Measurements from ENCODE around the gene NSRP1. TPM values are rescaled to one million over a fixed set of nuclear protein-coding genes. Genes with fewer than 3 reads are reported as not detected.

NSRP1 gene
- total and polyA plus RNA-seq, 10 of the 15 experiments (the other 5 are each of a cell fraction or from before 2014, with no cell fraction given), result 12.5 to 69.7 (median 37.8) TPM

GRCh38 chr17:30158896-30159625 is 42.4 kb downstream of the NSRP1 start:
- peaks cover 32% of the 10 kb centered on the region for H3K79me2 ChIP-seq (ENCODE audit: control insufficient read depth, insufficient read depth, low read length)
- no peak overlapping the region for H3K27ac ChIP-seq (ENCODE audit: control insufficient read depth, insufficient read depth)
- SMC1A ChIA-PET (ENCODE audit: uncharacterized antibody, unreplicated experiment), result interaction anchor here (1.5 kb wide), 1 partner anchor 13 kb away, joined by 7 read pairs; no protein-coding TSS in a partner anchor
- intact Hi-C loops (cut with micrococcal nuclease; ENCODE audit: unreplicated experiment), result no loop called here
- H3K4me1 ChIP-seq (ENCODE audit: control insufficient read depth, insufficient read depth, low read length), result no peaks in the 10 kb centered on the region; the same call in 1 of the 2 replicates
- POLR2A ChIA-PET, result no interaction called here
- no peak for DNase-seq (ENCODE audit: low read depth, low spot score)
- WGBS (ENCODE audit: insufficient coverage, insufficient replicate concordance, low lambda C conversion rate, missing lambda C conversion rate), result 45% methylated on average over 3 of the region's 3 CpGs
- no peak overlapping the region for H3K4me2 ChIP-seq (ENCODE audit: control insufficient read depth, insufficient read depth)
- FAIRE-seq, result no peak
- H4K20me1 ChIP-seq (ENCODE audit: control insufficient read depth, insufficient read depth), result no peaks in the 10 kb centered on the region
- RAD21 ChIA-PET (ENCODE audit: unreplicated experiment), result no interaction called here
- H3K9ac ChIP-seq (ENCODE audit: control insufficient read depth, insufficient read depth, low read length), result no peak overlapping the region
- in situ Hi-C loops (cut with MboI), result no loop called here
- CTCF ChIA-PET, result no interaction called here
- H3K9me3 ChIP-seq (replicated peaks; ENCODE audit: control insufficient read depth, insufficient read depth, low read length), result peaks cover 14% of the 10 kb centered on the region
- TF ChIP-seq TBL1XR1 (IDR thresholded peaks at IDR 0.05; ENCODE audit: low read depth, low read length), result no peak
- TF ChIP-seq NRF1 (conservative IDR thresholded peaks at IDR 0.05; ENCODE audit: low read depth, low read length), result no peak
- no peak for TF ChIP-seq SRF (IDR thresholded peaks at IDR 0.05; ENCODE audit: low read depth in 2 of 2, low read length in 2 of 2)
- TF ChIP-seq IKZF1 (conservative IDR thresholded peaks at IDR 0.05), result no peak
- TF ChIP-seq, protein P1, sequence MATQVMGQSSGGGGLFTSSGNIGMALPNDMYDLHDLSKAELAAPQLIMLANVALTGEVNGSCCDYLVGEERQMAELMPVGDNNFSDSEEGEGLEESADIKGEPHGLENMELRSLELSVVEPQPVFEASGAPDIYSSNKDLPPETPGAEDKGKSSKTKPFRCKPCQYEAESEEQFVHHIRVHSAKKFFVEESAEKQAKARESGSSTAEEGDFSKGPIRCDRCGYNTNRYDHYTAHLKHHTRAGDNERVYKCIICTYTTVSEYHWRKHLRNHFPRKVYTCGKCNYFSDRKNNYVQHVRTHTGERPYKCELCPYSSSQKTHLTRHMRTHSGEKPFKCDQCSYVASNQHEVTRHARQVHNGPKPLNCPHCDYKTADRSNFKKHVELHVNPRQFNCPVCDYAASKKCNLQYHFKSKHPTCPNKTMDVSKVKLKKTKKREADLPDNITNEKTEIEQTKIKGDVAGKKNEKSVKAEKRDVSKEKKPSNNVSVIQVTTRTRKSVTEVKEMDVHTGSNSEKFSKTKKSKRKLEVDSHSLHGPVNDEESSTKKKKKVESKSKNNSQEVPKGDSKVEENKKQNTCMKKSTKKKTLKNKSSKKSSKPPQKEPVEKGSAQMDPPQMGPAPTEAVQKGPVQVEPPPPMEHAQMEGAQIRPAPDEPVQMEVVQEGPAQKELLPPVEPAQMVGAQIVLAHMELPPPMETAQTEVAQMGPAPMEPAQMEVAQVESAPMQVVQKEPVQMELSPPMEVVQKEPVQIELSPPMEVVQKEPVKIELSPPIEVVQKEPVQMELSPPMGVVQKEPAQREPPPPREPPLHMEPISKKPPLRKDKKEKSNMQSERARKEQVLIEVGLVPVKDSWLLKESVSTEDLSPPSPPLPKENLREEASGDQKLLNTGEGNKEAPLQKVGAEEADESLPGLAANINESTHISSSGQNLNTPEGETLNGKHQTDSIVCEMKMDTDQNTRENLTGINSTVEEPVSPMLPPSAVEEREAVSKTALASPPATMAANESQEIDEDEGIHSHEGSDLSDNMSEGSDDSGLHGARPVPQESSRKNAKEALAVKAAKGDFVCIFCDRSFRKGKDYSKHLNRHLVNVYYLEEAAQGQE (IDR thresholded peaks at IDR 0.05; ENCODE audit: low read depth, low read length), result no peak
- no peak for TF ChIP-seq ATF3 (IDR thresholded peaks at IDR 0.05; ENCODE audit: borderline replicate concordance, extremely low read depth, low read depth, low read length)
- no peak for TF ChIP-seq SPI1 (IDR thresholded peaks at IDR 0.05; ENCODE audit: borderline replicate concordance, insufficient read depth, low read depth, low read length)
- TF ChIP-seq CHD2 (IDR thresholded peaks at IDR 0.05; ENCODE audit: borderline replicate concordance, low read depth, low read length), result no peak
- no peak for TF ChIP-seq EED (IDR thresholded peaks at IDR 0.05; ENCODE audit: low read depth)
- no peak for TF ChIP-seq CEBPZ (IDR thresholded peaks at IDR 0.05; ENCODE audit: low read depth, low read length)
- no peak for TF ChIP-seq NR2C2 (IDR thresholded peaks at IDR 0.05; ENCODE audit: borderline replicate concordance, control insufficient read depth, insufficient read length, low read depth)
- no peak overlapping the region; the same call in 1 of the 2 replicates for H3K4me3 ChIP-seq
- H3K36me3 ChIP-seq (ENCODE audit: control insufficient read depth in 2 of 2, insufficient read depth in 2 of 2, low read length in 1 of 2), result peaks cover 0 to 7% of the 10 kb centered on the region in 2 experiments; a peak in 2 of 4 replicates
- BruUV-seq (replicated peaks), result no TSS peak
- no peak for ATAC-seq
- H3K27me3 ChIP-seq (replicated peaks in 1 of 2; ENCODE audit: control insufficient read depth in 2 of 2, insufficient read depth in 2 of 2, low read length in 1 of 2), result no peaks in the 10 kb centered on the region
- H2AFZ ChIP-seq (ENCODE audit: control insufficient read depth, low read depth, low read length), result no peak overlapping the region
